Activated CD4-positive, alpha-beta T cell treated with anti-CD3 and anti-CD28 coated beads, Interleukin-10, Interleukin-2, amounts not matched to agents 100 ng/mL and 50 ng/mL, durations not matched to agents 16 hours and 8 hours (primary cell): ENCODE measurements around the gene FBXO9.

Source experiments
- DNase-seq: peaks from one replicate; pipeline ENCODE4 v3.0.0-alpha.2; 2020

FBXO9 gene

DNA sequence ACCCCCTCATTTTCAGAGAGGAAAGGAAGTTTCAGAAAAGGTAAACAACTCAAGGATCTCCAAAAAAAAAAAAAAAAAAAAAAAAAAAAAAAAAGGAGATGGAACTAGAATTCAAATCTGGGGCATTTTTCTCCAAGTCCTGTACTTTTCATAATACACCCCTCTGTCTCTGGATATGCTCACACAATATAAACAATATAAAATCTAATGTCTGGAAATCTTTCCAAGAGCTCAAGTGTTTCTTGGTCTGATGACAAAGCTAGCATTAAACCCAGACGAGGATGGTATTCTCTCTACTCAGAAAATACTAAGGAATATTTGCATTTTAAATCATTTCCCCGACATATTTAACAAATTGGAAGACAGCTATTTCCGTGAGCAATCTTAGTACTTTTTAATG lies 77.6 kb downstream of the FBXO9 start:
- no peak for DNase-seq

DNA sequence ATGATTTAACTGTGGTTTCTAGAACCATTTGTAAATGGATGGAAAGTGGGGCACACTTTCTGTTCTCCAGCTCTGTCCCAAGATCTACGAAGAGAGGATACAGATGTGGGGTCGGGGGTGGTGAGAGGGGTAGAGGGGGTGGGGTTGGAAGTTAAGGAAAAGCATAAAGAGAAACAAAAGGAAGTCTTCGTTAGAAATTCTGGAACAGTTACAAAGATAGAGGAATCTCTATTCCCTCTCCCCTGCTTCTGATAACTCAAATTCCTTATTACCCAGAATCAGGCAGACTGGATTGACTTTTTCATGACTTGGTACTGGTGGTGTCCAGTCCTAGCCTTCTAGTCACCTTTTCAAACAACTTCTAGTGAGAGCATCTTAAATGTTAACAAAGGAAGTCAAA lies 78.5 kb downstream of the FBXO9 start:
- no peak for DNase-seq

DNA sequence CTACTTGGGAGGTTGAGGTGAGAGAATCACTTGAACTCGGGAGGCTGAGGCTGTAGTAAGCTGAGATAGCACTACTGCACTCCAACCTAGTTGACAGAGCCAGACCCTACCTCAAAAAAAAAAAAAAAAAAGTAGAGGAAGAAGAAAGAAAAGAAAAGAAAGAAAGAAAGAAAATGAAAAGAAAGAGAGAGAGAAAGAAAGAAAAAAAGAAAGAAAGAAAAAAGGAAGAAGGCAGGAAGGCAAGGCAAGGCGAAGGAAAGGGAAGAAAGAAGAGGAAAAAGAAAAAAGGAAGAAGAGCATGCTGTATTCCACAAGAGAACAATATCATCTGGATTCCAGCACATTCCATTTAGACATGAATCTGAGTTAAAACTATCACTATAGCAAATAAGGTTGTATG lies 79.6 kb downstream of the FBXO9 start:
- DNase-seq: no peak

DNA sequence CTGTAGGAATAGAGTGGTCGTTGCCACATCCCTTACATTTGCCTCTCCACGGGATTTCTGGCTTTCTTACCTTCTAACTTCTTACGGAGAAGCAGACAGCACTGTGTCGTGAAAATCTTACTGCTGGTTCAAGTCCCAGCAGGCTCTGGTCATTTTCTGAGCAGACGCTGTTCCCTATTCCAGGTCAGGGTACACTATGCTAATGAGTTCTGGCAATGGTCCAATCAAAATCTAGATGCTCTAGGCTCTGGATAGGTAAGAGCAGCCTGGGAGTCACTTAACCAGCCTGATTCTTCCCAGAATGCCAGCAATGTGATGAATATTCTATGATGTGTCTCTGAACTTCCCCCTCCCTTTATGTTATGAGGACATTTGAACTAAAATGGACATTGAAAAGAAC lies 83.5 kb downstream of the FBXO9 start, which contains the start of gene GCM1:
Gene GCM1, minus strand, starts transcription at position 158 of the 400 bp plus-strand sequence. CDS start 3,209 bp downstream, outside the sequence.
- no peak for DNase-seq
